MCF 10A (cell line): ENCODE data around the gene UBE2L6. TPM values are rescaled to one million over a fixed set of nuclear protein-coding genes. Genes with fewer than 3 reads are reported as not detected.
"Not testable (repeated sequence)": the region's sequence is repeated elsewhere in the genome, so short reads cannot be mapped to it uniquely, and the experiment has no call there.

Source experiments
- BruUV-seq: library from RNA; stranded (reverse); fragments of 400-500 nt; replicated peaks from 2 replicates; lab custom pipeline; 2021; lab: Mats Ljungman, UMichigan
- CTCF ChIA-PET: fragments of 300-600 bp; sonication (Branson Sonifier 250); formaldehyde crosslinking; extraction: SDS; loops from one replicate; lab custom pipeline; 2021; ENCODE audit warnings: antibody characterized with exemption, inconsistent platforms; lab: Yijun Ruan, JAX
- POLR2A ChIA-PET: fragments of 300-600, 350-650 bp; sonication (Branson Sonifier 250); formaldehyde crosslinking; extraction: SDS; loops from one replicate; lab custom pipeline; 2020; ENCODE audit warnings: antibody characterized with exemption, inconsistent platforms; lab: Yijun Ruan, JAX
- DNase-seq: peaks from one replicate; pipeline ENCODE4 v3.0.0-alpha.2; 2018; ENCODE audit not compliant: unreplicated experiment
- H3K27ac Mint-ChIP-seq: one replicate; pipeline ENCODE4 v1.8.0; 2022; ENCODE audit warnings: mild to moderate bottlenecking, low read depth, mixed read lengths; ENCODE audit not compliant: unreplicated experiment
- H3K27me3 Mint-ChIP-seq: one replicate; pipeline ENCODE4 v1.8.0; 2022; ENCODE audit warnings: mixed read lengths; ENCODE audit not compliant: insufficient read depth, unreplicated experiment
- H3K36me3 Mint-ChIP-seq: one replicate; pipeline ENCODE4 v1.8.0; 2022; ENCODE audit warnings: mild to moderate bottlenecking, moderate library complexity, mixed read lengths; ENCODE audit not compliant: insufficient read depth, unreplicated experiment
- H3K4me1 Mint-ChIP-seq: one replicate; pipeline ENCODE4 v1.8.0; 2022; ENCODE audit warnings: mixed read lengths; ENCODE audit not compliant: insufficient read depth, unreplicated experiment
- H3K4me3 Mint-ChIP-seq: one replicate; pipeline ENCODE4 v1.8.0; 2022; ENCODE audit warnings: mild to moderate bottlenecking, moderate library complexity, mixed read lengths; ENCODE audit not compliant: unreplicated experiment
- H3K9me3 Mint-ChIP-seq: one replicate; pipeline ENCODE4 v1.8.0; 2022; ENCODE audit warnings: mixed read lengths; ENCODE audit not compliant: unreplicated experiment
- CTCF ChIP-seq: fragments of 200-600 bp; IDR thresholded peaks from one replicate; pipeline ENCODE4 v1.8.0; 2022; ENCODE audit warnings: antibody characterized with exemption, mild to moderate bottlenecking; ENCODE audit not compliant: unreplicated experiment
- intact Hi-C: fragments of 100-400 bp; cut with micrococcal nuclease; formaldehyde crosslinking; loops from 2 replicates; pipeline ENCODE4 v1.14.1; 2022
- total RNA-seq: library from RNA; stranded (reverse); gene quantifications from 2 replicates; pipeline ENCODE4 v1.2.3, GENCODE V29; 2022

UBE2L6 gene
- total RNA-seq, 1 experiment from 2014 or later: 17.0 TPM

GRCh38 chr11:57539342-57539741 lies 28.1 kb downstream of the UBE2L6 start:
- H3K36me3 Mint-ChIP-seq: no peaks in the 10 kb centered on the region
- no peaks in the 10 kb centered on the region for H3K4me1 Mint-ChIP-seq
- peaks cover 43% of the 10 kb centered on the region for H3K27me3 Mint-ChIP-seq
- CTCF ChIA-PET: interaction anchor here (0.9 to 1.4 kb wide), 4 partner anchors 12 to 102 kb away, joined by 3 read pairs; no protein-coding TSS in a partner anchor
- intact Hi-C loops: loop anchor here (10.0 kb wide), 1 partner anchor 975 kb away; no protein-coding TSS in a partner anchor
- POLR2A ChIA-PET: no interaction called here
- H3K27ac Mint-ChIP-seq: no peak overlapping the region
- no peak overlapping the region for H3K4me3 Mint-ChIP-seq
- no peak for DNase-seq
- no TSS peak for BruUV-seq
- no peaks in the 10 kb centered on the region for H3K9me3 Mint-ChIP-seq
- TF ChIP-seq CTCF: no peak

DNA sequence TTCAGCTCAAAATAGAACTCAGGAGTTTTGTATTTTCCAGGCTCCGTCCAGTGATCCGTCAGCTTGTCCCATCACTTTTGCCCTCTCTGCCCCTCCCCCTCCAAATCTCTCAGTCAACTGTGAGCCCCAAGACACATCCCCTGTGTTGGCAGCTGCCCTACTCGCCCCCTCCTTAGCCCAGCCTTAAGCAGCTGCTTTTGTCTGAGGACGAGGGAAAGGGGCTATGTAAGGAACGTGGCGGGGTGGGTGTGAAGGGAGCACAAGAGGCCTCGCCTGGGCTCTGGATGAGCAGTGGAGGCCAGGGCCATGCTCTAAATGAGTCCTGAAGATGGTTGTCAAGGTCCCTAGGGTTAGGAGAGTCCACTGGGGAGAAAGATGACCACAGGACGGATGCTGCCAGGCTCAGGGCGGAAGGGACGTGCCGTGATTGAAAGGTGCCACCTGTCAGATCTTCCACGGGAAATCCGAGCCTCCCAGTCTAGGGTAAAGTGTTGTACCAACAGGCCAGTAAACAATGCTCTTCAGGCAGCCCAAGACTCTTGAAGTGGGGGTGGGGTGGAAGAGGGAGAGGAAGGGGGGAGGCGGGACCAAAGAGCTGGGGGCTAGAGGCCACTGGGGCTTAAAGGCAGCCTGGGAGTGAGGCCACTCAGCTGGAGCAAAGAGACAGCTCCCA lies 30.4 kb downstream of the UBE2L6 start, which contains the start of gene SMTNL1:
TSS of gene SMTNL1 (plus strand) at position 649 of the 673 bp plus-strand sequence. CDS start 5,048 bp downstream, outside the sequence.
- H3K9me3 Mint-ChIP-seq: no peaks in the 10 kb centered on the region
- POLR2A ChIA-PET: interaction anchor here (0.7 kb wide), 1 partner anchor 135 kb away, joined by 3 read pairs; no protein-coding TSS in a partner anchor
- no TSS peak for BruUV-seq
- intact Hi-C loops: loop anchor here (10.0 kb wide), 1 partner anchor 978 kb away; no protein-coding TSS in a partner anchor
- H3K27ac Mint-ChIP-seq: no peak within 1 kb of the TSS
- peaks cover 24% of the 10 kb centered on the region for H3K27me3 Mint-ChIP-seq
- no peaks in the 10 kb centered on the region for H3K36me3 Mint-ChIP-seq
- no peak for DNase-seq
- no peak for TF ChIP-seq CTCF
- H3K4me1 Mint-ChIP-seq: no peaks in the 10 kb centered on the region
- H3K4me3 Mint-ChIP-seq: no peak within 1 kb of the TSS
- CTCF ChIA-PET: interaction anchor here (0.6 to 2.1 kb wide), 7 partner anchors 9 to 203 kb away, joined by 3 to 10 read pairs (median 4); partner anchors contain the start of gene UBE2L6

- BruUV-seq, H3K9me3 Mint-ChIP-seq, DNase-seq, H3K36me3 Mint-ChIP-seq, POLR2A ChIA-PET, H3K4me1 Mint-ChIP-seq, H3K4me3 Mint-ChIP-seq, H3K27ac Mint-ChIP-seq: not testable (repeated sequence)
- H3K27me3 Mint-ChIP-seq: peaks cover 24% of the 10 kb centered on the region
- CTCF ChIA-PET: interaction anchor here (0.7 to 2.3 kb wide), 6 partner anchors 15 to 990 kb away, joined by 3 to 14 read pairs (median 4); partner anchors contain the start of gene UBE2L6
- intact Hi-C loops: loop anchor here (10.0 kb wide), 1 partner anchor 980 kb away; no protein-coding TSS in a partner anchor
Measured at GRCh38 chr11:57534449-57534848, 33.0 kb downstream of the UBE2L6 start.

DNA sequence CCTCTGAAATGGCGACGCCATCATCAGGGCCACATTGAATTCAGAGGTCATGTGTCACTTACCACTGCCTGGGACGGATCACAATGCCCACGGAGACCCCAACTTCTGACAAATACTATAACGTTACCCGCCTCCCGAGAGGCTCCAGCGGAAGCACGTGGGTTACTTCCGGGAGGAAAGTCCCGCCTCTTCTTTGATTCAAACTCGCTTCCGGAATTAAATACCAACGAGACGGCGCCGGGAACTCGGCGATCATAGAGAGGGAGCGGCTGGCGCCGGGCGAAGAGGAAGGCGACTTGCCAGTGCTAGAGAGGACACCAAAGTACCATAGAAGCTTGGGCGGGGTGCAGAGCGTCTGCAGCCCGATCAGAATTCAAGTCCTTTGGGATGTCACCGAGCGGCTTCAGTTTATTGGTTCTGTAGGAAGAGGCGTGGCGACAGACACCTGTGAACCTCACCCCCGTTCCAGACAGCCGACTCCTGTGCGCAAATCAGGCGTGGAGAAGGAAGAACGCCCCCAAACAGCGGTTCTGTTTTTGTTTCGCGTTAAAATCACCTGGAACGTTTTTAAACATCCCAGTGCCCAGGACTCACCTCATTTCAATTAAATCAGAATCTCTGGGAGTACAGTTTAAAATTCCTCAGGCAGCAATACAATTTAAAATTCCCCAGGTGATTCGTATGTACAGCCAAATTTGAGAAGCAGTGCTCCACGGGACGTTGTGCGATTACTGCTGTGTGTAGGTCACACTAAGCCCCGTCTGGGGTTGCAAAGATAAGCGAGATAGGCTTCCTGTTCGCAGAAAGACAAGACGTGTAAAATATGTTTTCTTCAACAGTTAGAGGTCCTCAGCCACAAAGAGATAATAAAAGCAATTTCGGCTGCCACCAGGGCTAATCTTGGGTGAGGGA lies 36.6 kb downstream of the UBE2L6 start, which contains the start of gene TIMM10:
TSS of gene TIMM10 (minus strand) at position 159 of the 912 bp plus-strand sequence. CDS start 565 bp downstream, outside the sequence.
- no peak for TF ChIP-seq CTCF
- peaks cover 8% of the 10 kb centered on the region for H3K27me3 Mint-ChIP-seq
- H3K27ac Mint-ChIP-seq: peak within 1 kb of the TSS; percentile 79
- ChIA-PET CTCF (interaction anchor here (0.7 to 8.1 kb wide), 9 partner anchors 15 to 223 kb away, joined by 3 to 254 read pairs (median 8); partner anchors contain the start of genes RTN4RL2 and SLC43A1), POLR2A (interaction anchor here (0.9 to 2.2 kb wide), 11 partner anchors 15 to 1614 kb away, joined by 3 to 11 read pairs (median 4); partner anchors contain the start of genes CLP1, MED19, SLC43A1 and SLC43A3)
- peak within 1 kb of the TSS; percentile 96 for H3K4me3 Mint-ChIP-seq
- peaks cover 7% of the 10 kb centered on the region for H3K36me3 Mint-ChIP-seq
- H3K9me3 Mint-ChIP-seq: no peaks in the 10 kb centered on the region
- intact Hi-C loops: loop anchor here (1.0 to 10.0 kb wide), 3 partner anchors 38 to 984 kb away; no protein-coding TSS in a partner anchor
- no TSS peak for BruUV-seq
- DNase-seq: peak; percentile 98
- peaks cover 11% of the 10 kb centered on the region for H3K4me1 Mint-ChIP-seq
